Skin epidermis (tissue), 12 donors: Measurements from ENCODE around the gene CMTM6.
"Not testable (repeated sequence)": the region's sequence is repeated elsewhere in the genome, so short reads cannot be mapped to it uniquely, and the experiment has no call there.

Source experiments
- H3K27ac ChIP-seq, 21 experiments: fragments of 200-600 bp; sonication (generic) in 11 of 21; one replicate each; pipeline ENCODE4 v1.5.0; 2020; ENCODE audit warnings: mild to moderate bottlenecking in 3 of 21, inconsistent platforms in 2 of 21, moderate library complexity in 2 of 21
- H3K4me3 ChIP-seq, 7 experiments: fragments of 200-600 bp; sonication (generic) in 2 of 7; one replicate each; pipeline ENCODE4 v1.5.0; 2020; ENCODE audit warnings: inconsistent platforms in 2 of 7, mild to moderate bottlenecking in 2 of 7, moderate library complexity in 1 of 7

The CMTM6 gene

DNA sequence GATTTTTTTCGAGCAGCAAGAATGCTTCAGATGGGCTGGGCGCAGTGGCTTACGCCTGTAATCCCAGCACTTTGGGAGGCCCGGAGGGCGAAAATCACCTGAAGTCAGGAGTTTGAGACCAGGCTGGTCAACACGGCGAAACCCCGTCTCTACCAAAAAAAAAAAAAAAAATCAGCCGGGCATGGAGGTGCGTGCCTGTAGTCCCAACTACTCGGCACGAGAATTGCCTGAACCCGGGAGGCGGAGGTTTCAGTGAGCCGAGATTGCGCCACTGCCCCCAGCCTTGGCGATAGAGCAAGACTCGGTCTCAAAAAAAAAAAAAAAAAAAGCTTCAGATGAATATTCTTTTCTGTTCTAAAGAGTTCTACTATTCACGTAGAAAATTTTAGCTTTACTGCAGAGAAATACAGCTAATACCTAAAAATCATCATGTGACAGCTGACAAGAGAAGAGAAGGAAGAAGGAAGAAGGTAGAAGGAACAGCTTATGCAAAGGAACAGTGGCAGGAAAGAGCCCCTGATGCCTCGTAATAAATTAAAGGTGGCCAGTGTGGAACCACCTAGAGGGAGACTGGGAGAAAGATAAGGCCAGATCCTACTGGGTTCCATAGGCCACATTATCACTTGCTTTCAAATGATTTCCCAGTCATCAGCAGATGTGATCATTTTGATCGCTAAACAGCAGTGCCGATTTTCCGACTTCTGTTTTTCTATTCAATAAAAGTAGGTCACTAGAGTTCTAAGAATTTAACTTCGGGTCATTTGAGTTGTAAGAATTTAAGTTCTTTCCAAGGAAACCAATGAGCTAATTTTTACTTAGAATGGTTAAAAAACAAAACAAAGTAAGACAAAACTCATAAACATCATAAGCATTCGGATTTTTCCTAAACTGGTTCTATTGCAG lies 1.5 kb downstream of the CMTM6 start:
- H3K27ac ChIP-seq: peak overlapping the region in 18 of 21 experiments; percentile 8 to 99 (median 97)
- H3K4me3 ChIP-seq: peak overlapping the region; percentile 69 to 93 (median 89)

DNA sequence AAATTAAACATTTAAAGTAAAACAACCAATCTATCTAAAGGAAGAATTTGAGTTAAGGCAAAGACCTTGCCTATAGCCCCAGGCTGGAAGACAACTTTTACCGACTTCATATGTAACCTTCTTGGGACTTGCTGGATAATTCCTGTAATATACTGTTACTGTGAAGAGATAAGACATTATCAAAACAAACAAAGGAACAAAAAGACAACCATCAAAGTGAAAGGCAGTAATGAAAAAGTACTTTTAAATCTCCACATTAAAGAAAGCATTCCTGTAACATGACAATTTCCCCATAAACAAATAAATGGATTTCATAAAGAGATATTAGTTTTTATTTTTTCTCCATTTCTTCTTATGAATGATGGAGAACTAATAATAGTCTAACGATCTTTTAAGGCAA lies 2.4 kb downstream of the CMTM6 start:
- peak overlapping the region in 1 of 7 experiments; percentile 89 for H3K4me3 ChIP-seq
- H3K27ac ChIP-seq: peak overlapping the region in 2 of 21 experiments; percentile 26 to 99

DNA sequence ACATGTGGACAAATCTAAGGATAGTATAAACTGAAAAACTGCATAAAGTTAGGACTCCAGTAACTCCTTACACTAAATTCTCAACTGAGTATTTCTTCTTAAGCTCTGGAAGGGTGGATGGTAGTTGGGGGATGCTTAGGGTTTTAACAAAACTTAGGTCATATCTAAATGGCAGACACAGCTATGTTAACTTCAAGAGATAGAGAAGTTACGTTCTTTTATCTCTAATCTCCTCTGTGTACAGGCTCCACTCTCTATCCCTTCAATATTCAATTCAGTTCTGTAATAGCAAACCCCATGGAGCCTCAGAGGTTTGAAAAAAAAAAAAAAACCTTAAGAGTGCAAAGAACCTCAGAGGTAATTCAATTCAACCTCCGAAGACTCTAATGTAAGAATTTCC lies 3.1 kb downstream of the CMTM6 start:
- Histone ChIP-seq H3K4me3 (no peak overlapping the region), H3K27ac (no peak overlapping the region)

- Histone ChIP-seq H3K4me3 (no peak overlapping the region), H3K27ac (peak overlapping the region in 1 of 21 experiments; percentile 40)
Observed at GRCh38 chr3:32498992-32499391, 3.7 kb downstream of the CMTM6 start.

- peak overlapping the region in 3 of 21 experiments; percentile 3 to 41 (median 40) for H3K27ac ChIP-seq
- no peak overlapping the region for H3K4me3 ChIP-seq
Observed at GRCh38 chr3:32498252-32498651, 4.4 kb downstream of the CMTM6 start.

- no peak overlapping the region for H3K4me3 ChIP-seq
- H3K27ac ChIP-seq: peak overlapping the region in 6 of 21 experiments; percentile 1 to 66 (median 28)
Observed at GRCh38 chr3:32495609-32496008, 7.0 kb downstream of the CMTM6 start.

- Histone ChIP-seq H3K4me3 (no peak overlapping the region), H3K27ac (peak overlapping the region in 5 of 21 experiments; percentile 1 to 66 (median 44))
Observed at GRCh38 chr3:32495085-32495484, 7.6 kb downstream of the CMTM6 start.

DNA sequence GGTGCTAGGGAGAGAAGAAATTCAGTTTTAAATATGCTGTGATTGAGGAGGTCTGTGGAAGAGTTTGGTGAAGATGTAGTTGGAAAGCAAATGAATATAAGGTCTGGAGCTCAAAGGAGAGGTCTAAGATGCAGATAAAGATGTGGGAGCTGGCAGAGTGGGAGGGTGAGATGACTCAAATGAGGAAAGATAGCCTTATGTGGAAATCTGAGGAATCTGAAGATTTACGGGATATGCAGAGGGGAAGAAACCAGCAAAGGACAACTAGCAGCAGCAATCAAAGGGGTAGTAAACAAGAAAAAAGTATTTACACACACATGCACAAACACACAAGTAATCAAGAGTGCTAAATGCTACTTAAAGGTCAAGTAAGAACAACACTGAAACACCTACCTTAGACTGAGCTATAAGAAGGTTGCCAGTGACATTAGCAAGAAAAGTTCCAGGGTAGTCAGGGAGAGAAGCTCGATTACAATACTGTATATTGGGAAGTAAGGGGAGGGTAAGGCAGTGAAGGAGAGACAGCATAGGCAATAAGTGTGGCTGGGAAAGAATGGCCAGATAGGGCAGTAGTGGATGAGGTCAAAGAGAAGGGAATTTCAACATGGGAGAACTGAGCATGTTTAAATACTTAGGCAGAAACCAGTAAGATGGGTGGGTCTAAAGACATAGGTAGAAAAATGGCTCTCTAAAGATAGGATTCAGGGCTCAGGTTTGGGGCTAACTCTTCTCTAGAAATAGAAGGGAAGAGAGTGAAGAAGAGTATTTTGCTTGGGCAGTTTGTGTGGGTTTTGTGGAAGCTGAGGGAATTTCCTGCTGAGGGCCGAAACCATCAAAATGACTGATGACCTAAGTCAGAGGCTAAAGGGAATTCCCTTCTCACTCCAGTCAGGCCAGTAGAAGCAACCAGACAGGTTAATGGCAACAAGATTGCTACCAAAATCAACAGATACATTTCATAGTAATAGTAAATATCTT lies 8.9 kb downstream of the CMTM6 start:
- H3K4me3 ChIP-seq: no peak overlapping the region
- peak overlapping the region in 7 of 21 experiments; percentile 14 to 66 (median 33) for H3K27ac ChIP-seq

DNA sequence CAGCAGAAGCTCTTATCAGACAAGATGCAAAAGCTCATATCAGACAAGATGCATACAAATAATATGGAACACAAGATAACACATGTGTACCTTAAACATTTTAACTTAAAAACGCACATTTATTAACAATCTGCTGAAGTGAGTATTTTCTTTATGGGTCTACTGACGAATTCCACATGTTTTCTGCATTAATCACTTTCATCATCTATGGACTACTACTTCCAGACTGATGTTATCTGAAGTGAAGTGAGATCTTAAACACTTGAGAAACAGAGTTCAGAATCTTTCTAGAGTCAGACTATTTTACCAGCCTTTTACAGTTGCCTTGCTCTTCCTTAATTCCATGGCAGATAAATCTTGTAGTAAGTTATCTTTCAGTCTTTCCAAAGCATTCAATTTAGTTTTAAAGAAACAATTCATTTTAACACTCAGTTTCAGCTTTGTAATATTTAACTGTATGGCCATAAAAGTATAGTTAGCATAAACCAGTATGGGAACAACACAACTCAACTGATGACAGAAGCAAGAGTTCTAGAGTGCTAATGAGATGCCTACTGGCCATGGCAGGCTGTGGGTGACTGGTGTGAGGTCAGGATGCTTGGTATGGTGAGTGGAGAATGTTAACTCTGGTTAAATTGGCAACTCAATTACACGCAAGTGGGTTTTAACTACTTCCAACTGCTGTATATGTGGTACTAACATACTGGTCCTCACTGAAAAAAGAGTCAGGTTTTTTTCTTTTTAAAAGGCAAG lies 9.8 kb downstream of the CMTM6 start:
- peak overlapping the region in 1 of 21 experiments; percentile 39 for H3K27ac ChIP-seq

DNA sequence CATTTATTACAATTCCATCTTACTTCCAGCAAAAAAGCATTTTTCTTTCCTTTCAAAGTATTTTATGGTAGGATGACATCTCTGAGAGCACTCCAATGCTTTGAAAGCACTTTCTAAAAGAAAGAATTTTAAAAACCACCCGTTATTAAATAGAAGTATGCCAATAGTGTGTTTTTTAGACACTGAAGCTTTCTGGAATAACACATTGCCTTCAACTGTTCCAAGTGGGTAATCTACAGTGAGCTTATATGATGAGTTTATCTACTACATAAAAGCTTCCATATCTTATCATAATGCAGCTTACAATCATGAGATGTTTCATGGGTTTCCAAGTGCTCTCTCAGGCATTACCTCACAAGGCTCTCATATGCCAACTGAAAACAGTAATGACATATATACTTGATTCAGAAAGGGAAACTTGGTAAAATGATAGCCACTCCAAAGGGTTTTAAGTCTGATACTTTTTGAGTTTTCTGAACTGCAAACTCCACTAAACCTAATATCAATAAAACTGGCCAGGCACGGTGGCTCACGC lies 14.1 kb downstream of the CMTM6 start:
- H3K27ac ChIP-seq: no peak overlapping the region

More for the DNA sequence above, 9.8 kb downstream of the CMTM6 start:
- H3K4me3 ChIP-seq: no peak overlapping the region

DNA sequence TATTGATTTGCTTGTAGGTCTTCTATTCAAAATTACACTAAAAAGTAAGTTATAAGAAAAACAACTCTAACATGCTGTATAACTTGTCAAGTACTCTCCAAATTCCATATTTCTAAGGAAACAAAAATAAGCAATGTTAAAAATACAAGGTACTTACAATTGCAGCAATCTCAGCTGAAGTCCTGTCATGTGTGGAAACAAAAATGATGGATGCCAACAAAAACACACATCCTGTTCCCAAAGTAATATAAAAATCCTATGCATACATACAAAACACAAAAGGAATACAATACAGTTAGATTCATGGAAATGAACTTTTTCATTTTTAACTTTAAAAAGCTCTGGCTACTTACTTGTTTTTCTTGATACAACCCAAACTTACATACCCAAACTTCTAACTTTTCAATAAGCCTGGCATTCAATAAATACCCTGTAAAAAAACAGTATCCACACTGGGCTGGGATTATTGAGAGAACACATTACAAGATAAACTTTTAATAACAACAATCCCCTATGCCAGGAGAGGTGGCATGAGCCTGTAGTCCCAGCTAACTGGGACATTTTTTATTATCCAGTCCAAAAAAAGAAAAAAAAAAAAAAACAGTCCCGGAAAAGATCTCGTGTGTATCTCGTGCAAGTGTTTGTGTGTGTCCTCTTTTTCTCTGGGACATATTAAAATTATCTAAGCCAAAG lies 14.7 kb downstream of the CMTM6 start:
- H3K27ac ChIP-seq: no peak overlapping the region
- no peak overlapping the region for H3K4me3 ChIP-seq

More for the DNA sequence above, 14.1 kb downstream of the CMTM6 start:
- no peak overlapping the region for H3K4me3 ChIP-seq

GRCh38 chr3:32484436-32484835 lies 18.2 kb downstream of the CMTM6 start:
- H3K27ac ChIP-seq: peak overlapping the region in 11 of 21 experiments; percentile 4 to 72 (median 29)
- no peak overlapping the region for H3K4me3 ChIP-seq

DNA sequence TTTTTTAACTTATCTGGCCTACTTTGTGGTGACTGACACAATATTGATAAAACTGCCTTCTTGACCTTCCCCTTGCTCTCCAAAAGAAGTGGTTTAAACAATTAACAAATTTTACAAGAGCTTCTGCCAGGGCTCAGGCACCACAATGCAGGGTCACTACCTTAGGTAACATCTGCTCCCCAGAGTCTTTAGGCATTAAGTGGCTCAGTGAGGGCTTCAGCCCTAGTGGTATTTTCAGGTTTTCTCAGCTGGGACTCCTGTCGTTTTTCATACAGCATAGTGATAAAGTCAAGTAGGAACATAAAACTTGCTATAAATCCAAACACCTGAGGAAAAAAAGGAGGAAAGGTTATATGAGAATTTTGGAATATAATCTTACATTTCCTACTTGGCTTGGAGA lies 18.9 kb downstream of the CMTM6 start:
- Histone ChIP-seq H3K4me3 (no peak overlapping the region), H3K27ac (peak overlapping the region in 3 of 21 experiments; percentile 31 to 47 (median 45))

DNA sequence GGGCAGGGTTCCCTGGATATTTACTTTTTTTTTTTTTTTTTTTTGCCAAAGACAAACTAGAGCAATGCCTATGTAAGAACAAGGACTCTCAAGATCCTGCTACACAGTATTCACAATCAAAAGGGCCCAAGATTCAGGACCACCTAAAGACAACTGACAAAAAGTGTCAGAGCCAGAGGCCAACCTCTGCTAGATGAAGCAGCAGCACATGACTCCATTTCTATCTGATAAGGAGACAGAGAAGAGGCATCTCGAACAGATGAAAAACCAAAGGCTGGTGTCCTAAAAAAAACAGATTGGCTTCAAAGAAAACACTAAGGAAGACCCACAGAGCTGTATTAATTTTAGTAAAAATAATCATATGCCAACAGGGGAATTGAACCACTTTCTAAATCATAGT lies 20.0 kb downstream of the CMTM6 start:
- no peak overlapping the region for H3K4me3 ChIP-seq
- no peak overlapping the region for H3K27ac ChIP-seq

GRCh38 chr3:32481791-32482631 lies 20.6 kb downstream of the CMTM6 start:
- Histone ChIP-seq H3K4me3 (no peak overlapping the region), H3K27ac (no peak overlapping the region)

DNA sequence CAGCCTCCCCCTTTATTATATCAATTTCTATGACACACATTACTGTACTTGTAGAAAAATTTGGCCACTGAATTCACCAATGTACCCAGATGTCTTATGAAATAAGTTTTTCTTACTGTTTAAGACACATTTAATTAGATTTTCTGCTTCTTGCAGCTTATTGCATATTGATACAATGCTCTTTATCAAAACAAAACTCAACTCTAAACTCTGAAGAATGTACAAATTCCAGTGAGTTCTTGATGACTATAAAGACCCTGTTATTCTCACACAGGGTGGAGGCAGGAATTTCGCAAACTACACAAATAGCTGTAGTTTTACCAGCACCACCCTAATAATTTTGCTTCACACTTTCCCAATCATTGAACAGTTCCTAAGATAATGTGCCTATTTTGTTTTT lies 22.0 kb downstream of the CMTM6 start:
- no peak overlapping the region for H3K4me3 ChIP-seq
- H3K27ac ChIP-seq: no peak overlapping the region

- no peak overlapping the region for H3K4me3 ChIP-seq
- H3K27ac ChIP-seq: no peak overlapping the region
Observed at GRCh38 chr3:32474201-32474600, 28.5 kb downstream of the CMTM6 start.

DNA sequence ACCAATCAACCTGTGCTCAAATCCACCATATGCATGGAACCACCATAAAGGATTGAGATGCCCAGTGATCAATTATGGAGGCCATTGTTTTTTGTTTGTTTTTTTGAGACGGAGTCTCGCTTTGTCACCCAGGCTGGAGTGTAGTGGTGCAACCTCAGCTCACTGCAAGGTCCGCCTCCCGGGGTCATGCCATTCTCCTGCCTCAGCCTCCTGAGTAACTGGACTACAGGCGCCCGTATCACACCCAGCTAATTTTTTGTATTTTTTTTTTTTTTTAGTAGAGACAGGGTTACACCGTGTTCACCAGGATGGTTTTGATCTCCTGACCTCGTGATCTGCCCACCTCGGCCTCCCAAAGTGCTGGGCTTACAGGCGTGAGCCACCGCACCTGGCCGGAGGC lies 30.5 kb downstream of the CMTM6 start:
- not testable (repeated sequence) for H3K27ac ChIP-seq, H3K4me3 ChIP-seq
